ENCODE results near the gene GOLGA8M.
"Not testable (repeated sequence)": the region's sequence is repeated elsewhere in the genome, so short reads cannot be mapped to it uniquely, and the experiment has no call there.

The GOLGA8M gene, protein sequence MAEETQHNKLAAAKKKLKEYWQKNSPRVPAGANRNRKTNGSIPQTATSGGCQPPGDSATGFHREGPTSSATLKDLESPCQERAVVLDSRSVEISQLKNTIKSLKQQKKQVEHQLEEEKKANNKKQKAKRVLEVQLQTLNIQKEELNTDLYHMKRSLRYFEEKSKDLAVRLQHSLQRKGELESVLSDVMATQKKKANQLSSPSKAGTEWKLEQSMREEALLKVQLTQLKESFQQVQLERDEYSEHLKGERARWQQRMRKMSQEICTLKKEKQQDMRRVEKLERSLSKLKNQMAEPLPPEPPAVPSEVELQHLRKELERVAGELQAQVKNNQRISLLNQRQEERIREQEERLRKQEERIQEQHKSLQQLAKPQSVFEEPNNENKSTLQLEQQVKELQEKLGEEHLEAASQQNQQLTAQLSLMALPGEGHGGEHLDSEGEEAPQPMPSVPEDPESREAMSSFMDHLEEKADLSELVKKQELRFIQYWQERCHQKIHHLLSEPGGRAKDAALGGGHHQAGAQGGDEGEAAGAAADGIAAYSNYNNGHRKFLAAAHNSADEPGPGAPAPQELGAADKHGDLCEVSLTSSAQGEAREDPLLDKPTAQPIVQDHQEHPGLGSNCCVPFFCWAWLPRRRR

DNA sequence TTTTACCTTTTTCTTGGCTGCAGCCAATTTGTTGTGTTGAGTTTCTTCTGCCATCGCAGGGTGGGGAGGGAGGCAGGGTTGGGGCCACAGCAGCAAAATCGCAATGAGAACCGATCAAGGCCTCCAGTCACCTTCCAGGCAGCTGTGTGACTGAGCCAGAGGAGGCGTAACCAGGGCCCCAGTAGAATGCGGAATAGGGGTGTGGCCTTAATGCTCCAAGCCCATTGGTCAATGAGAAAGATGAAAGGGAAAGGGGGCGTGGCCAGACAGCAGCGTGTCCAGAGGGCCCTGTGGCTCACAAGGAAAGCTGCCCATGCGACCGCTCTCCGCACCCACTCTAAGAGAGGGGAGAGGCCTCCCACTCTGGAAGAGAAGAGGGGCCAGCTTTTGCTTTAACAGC, at the start of gene GOLGA8M:
Gene GOLGA8M, minus strand, starts transcription at position 152 of the 400 bp plus-strand sequence. Its CDS starts 98 bp downstream, at position 54.
- DNase-seq (ENCODE audit: low spot score) = not testable (repeated sequence)

DNA sequence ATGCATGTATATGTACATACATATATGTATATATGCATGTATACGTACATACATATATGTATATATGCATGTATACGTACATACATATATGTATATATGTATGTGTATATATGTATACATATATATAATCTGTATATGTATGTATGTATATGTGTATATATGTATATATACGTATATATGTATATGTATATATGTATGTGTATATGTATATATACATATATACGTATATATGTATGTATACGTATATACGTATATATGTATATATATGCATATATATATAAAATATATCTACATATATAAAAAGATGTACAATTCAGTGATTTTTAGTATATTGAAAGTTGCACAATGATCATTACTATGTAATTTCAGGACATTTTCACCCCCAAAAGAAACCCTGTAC, 30.7 kb upstream of the GOLGA8M start:
- not testable (repeated sequence) for DNase-seq (ENCODE audit: low spot score)

GRCh38 chr15:28738590-28739292, 26.5 kb upstream of the GOLGA8M start:
- peak; percentile 4 for DNase-seq (ENCODE audit: low spot score)

- DNase-seq (ENCODE audit: low spot score) = not testable (repeated sequence)
Observed at GRCh38 chr15:28738200-28738561, 26.0 kb upstream of the GOLGA8M start.

- DNase-seq (ENCODE audit: low spot score) = peak; percentile 11
Observed at GRCh38 chr15:28737521-28738199, 25.4 kb upstream of the GOLGA8M start.

GRCh38 chr15:28728061-28728460, 15.8 kb upstream of the GOLGA8M start:
- DNase-seq (ENCODE audit: low spot score) = peak; percentile 52

DNA sequence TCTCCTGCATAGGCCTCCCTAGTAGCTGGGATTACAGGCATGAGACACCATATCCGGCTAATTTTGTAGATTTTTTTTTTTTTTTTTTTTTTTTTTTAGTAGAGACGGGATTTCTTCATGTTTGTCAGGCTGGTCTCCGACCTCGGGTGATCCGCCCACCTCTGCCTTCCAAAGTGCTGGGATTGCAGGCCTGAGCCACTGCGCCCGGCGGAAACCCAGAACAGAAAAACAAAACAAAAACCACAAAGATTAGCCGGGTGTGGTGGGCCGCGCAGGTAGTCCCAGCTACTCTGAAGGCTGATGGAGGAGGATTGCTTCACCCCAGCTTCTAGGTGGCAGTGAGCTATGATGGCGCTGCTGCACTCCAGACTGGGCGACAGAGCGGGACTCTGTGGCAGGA, 14.8 kb upstream of the GOLGA8M start:
- DNase-seq (ENCODE audit: low spot score) = not testable (repeated sequence)

DNA sequence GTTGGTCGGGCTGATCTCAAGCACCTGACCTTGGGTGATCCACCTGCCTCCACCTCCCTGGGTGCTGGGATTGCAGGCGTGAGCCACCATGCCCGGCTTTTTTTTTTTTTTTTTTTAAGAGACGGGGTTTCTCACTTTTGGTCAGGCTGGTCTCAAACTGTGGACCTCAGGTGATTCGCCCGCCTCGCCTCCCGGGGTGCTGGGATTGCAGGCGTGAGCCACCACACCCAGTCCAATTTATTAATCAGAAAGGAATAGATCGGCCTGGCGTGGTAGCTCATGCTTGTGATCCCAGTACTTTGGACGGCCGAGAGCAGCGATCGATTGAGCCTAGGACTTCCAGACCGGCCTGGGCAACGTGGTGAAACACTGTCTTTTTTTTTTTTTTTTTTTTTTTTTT, 13.9 kb upstream of the GOLGA8M start:
- DNase-seq (ENCODE audit: low spot score) = no peak

DNA sequence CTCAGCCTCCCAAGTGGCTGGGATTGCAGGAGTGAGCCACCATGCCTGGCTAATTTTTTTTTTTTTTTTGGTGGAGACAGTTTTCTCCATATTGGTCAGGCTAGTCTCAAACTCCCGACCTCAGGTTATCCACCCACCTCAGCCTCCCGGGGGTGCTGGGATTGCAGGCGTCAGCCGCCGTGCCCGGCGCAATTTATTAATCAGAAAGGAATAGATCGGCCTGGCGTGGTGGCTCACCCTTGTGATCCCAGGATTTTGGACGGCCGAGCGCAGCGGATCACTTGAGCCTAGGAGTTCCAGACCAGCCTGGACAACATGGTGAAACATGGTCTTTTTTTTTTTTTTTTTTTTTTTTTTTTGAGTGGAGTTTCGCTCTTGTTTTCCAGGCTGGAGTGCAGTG, 13.3 kb upstream of the GOLGA8M start:
- no peak for DNase-seq (ENCODE audit: low spot score)

DNA sequence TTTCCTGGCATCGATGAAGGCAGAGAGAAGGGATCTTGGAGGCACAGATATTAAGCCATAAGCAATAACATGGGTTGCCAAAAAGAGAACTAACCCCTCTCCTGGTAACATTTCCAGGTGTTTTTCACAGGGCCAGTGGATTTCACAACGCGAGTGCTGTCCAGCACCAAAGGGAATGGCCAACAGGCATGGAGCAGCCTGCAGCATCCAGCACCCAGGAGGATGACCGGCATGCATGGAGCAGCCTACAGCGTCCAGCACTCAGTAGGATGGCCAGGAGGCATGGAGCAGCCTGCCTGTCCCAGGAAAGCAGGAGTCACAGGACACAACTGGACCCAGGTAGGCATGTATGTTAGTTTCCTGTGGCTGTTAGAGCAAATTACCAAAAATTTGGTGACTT, 11.8 kb upstream of the GOLGA8M start:
- not testable (repeated sequence) for DNase-seq (ENCODE audit: low spot score)

DNA sequence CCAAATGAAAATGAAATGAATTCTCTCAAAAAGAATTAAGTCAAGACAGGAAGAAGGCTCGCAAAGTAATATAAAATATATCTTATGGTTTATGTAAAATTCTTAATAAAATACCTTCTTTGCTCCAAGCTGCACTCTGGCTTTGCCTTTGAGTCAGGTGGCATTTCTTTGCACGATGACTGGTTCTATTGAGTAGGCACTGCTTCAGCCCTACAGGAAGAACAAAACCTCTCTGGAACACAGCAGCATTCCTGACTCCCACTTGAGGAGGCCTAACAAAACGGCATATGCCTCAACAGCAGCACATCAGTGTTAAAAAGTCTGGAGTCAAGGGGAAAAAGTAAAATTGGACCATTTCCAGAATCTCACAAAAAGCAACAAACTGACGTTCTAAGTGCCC, 7.4 kb upstream of the GOLGA8M start:
- not testable (repeated sequence) for DNase-seq (ENCODE audit: low spot score)

DNA sequence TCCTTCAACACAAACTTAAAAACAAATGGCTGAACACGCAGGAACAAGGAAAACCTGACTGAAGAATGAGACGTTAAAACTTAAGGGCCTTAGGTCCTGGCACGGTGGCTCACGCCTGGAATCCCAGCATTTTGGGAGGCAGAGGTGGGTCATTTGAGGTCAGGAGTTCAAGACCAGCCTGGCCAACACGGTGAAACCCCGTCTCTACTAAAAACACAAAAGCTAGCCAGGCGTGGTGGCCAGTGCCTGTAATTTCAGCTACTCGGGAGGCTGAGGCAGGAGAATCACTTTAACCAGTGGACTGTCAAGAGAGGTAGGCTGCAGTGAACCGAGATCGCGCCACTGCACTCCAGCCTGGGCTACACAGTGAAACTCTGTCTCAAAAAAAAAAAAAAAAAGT, 6.4 kb upstream of the GOLGA8M start:
- not testable (repeated sequence) for DNase-seq (ENCODE audit: low spot score)

GRCh38 chr15:28714176-28714575, 2.0 kb upstream of the GOLGA8M start:
- DNase-seq (ENCODE audit: low spot score) = not testable (repeated sequence)

GRCh38 chr15:28703927-28704326, 8.3 kb downstream of the GOLGA8M start:
- not testable (repeated sequence) for DNase-seq (ENCODE audit: low spot score)

GRCh38 chr15:28702427-28702826, 9.8 kb downstream of the GOLGA8M start:
- not testable (repeated sequence) for DNase-seq (ENCODE audit: low spot score)

DNA sequence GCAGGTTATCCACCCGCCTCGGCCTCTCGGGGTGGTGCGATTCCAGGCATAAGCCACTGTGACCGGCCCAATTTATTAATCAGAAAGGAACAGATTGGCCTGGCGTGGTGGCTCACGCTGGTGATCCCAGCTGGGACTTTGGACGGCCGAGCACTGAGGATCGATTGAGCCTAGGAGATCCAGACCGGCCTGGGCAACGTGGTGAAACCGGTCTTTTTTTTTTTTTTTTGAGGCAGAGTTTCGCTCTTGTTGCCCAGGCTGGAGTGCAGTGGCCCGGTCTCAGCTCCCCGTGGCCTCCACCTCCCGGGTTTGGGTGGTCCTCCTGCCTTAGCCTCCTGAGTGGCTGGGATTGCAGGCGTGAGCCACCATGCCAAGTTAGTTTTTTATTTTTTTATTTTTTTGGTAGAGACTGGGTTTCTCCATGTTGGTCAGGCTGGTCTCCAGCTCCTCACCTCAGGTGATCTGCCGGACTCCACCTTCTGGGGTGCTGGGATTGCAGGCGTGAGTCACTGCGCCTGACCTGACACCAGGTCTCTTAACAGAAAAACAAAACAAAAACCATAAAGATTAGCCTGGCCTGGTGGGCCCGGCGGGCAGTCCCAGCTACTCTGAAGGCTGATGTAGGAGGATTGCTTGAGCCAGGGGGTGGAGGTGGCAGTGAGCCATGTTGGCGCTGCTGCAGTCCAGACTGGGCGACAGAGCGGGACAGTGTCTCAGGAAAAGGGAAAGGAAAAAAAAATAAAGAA, 18.0 kb downstream of the GOLGA8M start:
- DNase-seq (ENCODE audit: low spot score) = not testable (repeated sequence)

GRCh38 chr15:28693021-28693420, 19.2 kb downstream of the GOLGA8M start:
- DNase-seq (ENCODE audit: low spot score) = not testable (repeated sequence)

DNA sequence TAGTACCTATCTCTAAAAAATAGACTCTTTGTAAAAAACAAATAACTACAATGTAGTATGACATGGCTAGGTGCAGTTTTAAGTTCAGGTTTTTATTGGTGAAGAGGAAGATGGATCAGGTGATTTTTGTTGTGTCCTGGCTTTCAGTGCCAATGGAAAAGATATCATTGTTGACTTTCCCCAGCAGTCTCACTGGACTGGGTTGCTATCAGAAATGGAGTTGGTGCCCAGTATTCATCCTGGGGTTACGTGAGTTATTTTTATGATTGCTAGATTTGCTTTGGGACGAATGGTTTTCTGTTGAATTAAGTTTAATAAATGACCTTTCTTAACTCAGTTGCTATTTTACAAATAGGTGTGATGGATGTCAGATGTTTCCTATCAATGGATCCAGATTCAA, 38.7 kb downstream of the GOLGA8M start:
- not testable (repeated sequence) for DNase-seq (ENCODE audit: low spot score)

- DNase-seq (ENCODE audit: low spot score) = not testable (repeated sequence)
Observed at GRCh38 chr15:28672122-28672521, 40.1 kb downstream of the GOLGA8M start.

DNA sequence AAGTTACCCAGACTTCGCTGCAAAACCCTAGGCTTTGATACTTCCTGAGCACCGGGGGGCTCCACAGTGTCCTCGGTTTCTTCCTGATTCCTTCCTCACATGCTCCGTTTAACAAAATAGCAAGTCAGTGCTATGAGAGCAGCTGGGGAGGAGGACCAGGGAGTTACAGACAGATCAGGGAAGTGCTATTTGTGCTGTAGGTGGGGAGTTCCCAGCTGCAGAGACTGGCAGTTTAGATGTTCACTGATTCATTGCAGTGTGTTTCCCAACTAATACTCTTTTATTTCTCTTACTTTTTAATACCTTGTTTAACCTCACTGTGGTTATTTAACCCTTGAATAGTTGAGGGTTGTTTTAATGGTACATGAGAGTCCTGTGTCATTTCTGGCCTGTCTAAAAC, 45.8 kb downstream of the GOLGA8M start:
- DNase-seq (ENCODE audit: low spot score) = not testable (repeated sequence)

DNA sequence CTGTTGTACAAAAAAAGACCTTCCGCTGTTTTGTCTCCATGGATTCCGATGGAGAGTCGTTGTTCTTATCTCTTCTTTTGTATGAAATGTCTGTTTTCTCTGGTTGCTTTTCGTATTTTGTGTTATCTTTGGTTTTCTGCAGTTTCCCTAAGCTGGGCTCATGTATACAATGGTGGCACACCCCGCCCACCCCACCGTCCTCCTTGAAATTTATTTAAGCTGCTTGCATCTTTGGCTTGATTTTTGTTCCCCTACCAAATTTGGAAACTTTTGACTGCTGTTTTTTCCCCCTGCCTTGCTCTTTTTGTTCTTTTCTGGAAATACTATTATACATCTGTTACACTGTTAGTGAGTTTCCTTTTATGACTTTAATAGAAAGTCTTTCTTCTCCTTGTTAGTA, 47.6 kb downstream of the GOLGA8M start:
- DNase-seq (ENCODE audit: low spot score) = not testable (repeated sequence)

Measured in NAMALWA (cell line).